Type B pancreatic cell (in vitro differentiated cells): ENCODE data around the gene SCYGR7. TPM values are rescaled to one million over a fixed set of nuclear protein-coding genes. Genes with fewer than 3 reads are reported as not detected.
A peak's percentile ranks its signal among the peaks of the same experiment; 100 is the strongest.

Experiments used
- DNase-seq: peaks from one replicate; pipeline ENCODE4 v3.0.0; 2021; ENCODE audit warnings: mixed read lengths; ENCODE audit not compliant: unreplicated experiment; ENCODE audit errors: extremely low spot score
- H3K27ac Mint-ChIP-seq: 2 replicates; pipeline ENCODE4 v1.8.0; 2021; ENCODE audit warnings: mild to moderate bottlenecking, mixed read lengths
- H3K27me3 Mint-ChIP-seq: 2 replicates; pipeline ENCODE4 v1.8.0; 2021; ENCODE audit warnings: mixed read lengths
- H3K36me3 Mint-ChIP-seq: 2 replicates; pipeline ENCODE4 v1.8.0; 2021; ENCODE audit warnings: mixed read lengths
- H3K4me1 Mint-ChIP-seq: one replicate; pipeline ENCODE4 v1.8.0; 2021; ENCODE audit warnings: mixed read lengths; ENCODE audit not compliant: unreplicated experiment
- H3K4me3 Mint-ChIP-seq: 2 replicates; pipeline ENCODE4 v1.8.0; 2021; ENCODE audit warnings: mild to moderate bottlenecking, mixed read lengths
- H3K9me3 Mint-ChIP-seq: 2 replicates; pipeline ENCODE4 v1.8.0; 2021; ENCODE audit warnings: mixed read lengths
- CTCF ChIP-seq: fragments of 200-600 bp; sonication (generic); conservative IDR thresholded peaks from 2 replicates; pipeline ENCODE4 v1.5.0; 2021; ENCODE audit warnings: antibody characterized with exemption, mild to moderate bottlenecking
- total RNA-seq: library from RNA; stranded (reverse); gene quantifications from 2 replicates; pipeline ENCODE4 v1.2.1, GENCODE V29; 2021; ENCODE audit warnings: low replicate concordance

Gene SCYGR7
- total RNA-seq, 1 donor from 2014 or later: not detected

DNA sequence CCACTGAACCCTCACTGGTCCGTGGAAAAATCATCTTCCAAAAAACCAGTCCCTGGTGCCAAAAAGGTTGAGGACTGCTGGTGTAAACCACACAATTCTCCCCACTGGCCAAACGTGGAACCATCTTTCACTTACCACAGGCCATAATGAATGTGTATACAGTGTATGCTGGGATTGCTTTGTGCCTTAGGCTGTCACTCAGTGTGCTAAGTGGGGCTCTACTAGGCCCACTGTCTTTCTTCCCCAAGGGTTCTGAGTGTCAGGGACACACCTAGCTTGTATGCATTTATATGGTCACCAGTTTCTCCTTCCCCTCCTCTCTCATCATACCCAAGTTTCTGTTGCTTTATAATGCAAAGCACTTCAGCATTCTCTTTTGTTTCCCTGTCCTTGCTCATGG is 44.8 kb downstream of the SCYGR7 start:
- H3K27me3 Mint-ChIP-seq: no peaks in the 10 kb centered on the region
- no peaks in the 10 kb centered on the region for H3K4me1 Mint-ChIP-seq
- H3K27ac Mint-ChIP-seq: no peak overlapping the region
- no peaks in the 10 kb centered on the region for H3K36me3 Mint-ChIP-seq
- H3K9me3 Mint-ChIP-seq: no peaks in the 10 kb centered on the region
- TF ChIP-seq CTCF: no peak
- no peak overlapping the region for H3K4me3 Mint-ChIP-seq
- no peak for DNase-seq

DNA sequence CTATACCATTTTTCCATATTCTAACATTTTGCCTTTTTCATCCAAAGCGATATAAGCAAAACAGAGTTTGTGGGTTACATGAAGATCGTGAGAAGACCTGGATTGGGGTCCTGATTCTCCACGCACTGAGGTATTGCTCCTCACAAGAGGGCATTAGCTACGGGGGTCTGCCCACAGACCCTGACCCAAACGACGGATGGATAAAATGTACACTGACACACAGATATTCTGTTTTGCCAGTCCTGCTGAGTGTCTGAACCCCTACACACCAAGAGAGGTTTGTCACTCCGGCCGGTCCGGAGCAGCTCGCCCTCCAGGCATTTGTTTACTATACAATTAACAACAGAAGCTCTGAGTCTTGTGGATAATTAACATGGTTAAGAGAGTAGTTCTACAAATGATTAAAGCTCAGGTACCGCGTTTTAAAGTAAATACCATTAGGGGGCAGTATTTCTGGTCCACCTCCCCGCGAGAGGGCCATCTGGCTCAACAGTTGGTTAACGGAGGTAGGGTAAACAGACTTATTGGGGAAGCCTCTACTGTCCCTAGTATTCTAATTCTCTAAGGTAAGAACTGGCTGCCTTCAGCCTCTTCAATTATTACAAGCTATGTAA is 46.0 kb downstream of the SCYGR7 start:
- DNase-seq: no peak
- H3K36me3 Mint-ChIP-seq: no peaks in the 10 kb centered on the region
- no peaks in the 10 kb centered on the region for H3K9me3 Mint-ChIP-seq
- H3K27me3 Mint-ChIP-seq: no peaks in the 10 kb centered on the region
- no peaks in the 10 kb centered on the region for H3K4me1 Mint-ChIP-seq
- TF ChIP-seq CTCF: peak; percentile 35
- H3K4me3 Mint-ChIP-seq: no peak overlapping the region
- no peak overlapping the region for H3K27ac Mint-ChIP-seq

- TF ChIP-seq CTCF: no peak
- H3K4me3 Mint-ChIP-seq: no peak overlapping the region
- H3K9me3 Mint-ChIP-seq: no peaks in the 10 kb centered on the region
- no peak for DNase-seq
- no peaks in the 10 kb centered on the region for H3K4me1 Mint-ChIP-seq
- no peaks in the 10 kb centered on the region for H3K36me3 Mint-ChIP-seq
- H3K27me3 Mint-ChIP-seq: no peaks in the 10 kb centered on the region
- H3K27ac Mint-ChIP-seq: no peak overlapping the region
Observed at GRCh38 chr2:227774895-227775842, 47.0 kb downstream of the SCYGR7 start.

Other genes with a start within 250 kb of the SCYGR7 start
- gene SCYGR2, start 129.4 kb upstream of the SCYGR7 start, total RNA-seq: not detected in 2 replicates
- not detected in 2 replicates for gene SCYGR3, start 113.5 kb upstream of the SCYGR7 start, total RNA-seq
- gene SCYGR4, start 110.8 kb upstream of the SCYGR7 start, total RNA-seq: not detected in 2 replicates
- not detected in 2 replicates for gene SCYGR5, start 61.5 kb upstream of the SCYGR7 start, total RNA-seq
- 6.4 and 20.5 TPM in 2 replicates for gene SLC19A3, start 10.3 kb upstream of the SCYGR7 start, total RNA-seq
- gene SCYGR6, start 3.6 kb upstream of the SCYGR7 start, total RNA-seq: not detected in 2 replicates
- gene SCYGR8, start 17.6 kb downstream of the SCYGR7 start, total RNA-seq: not detected in 2 replicates
- gene CCL20, start 85.5 kb downstream of the SCYGR7 start, total RNA-seq: 1.7 and 3.2 TPM in 2 replicates
- gene DAW1, start 143.3 kb downstream of the SCYGR7 start, total RNA-seq: 0.80 TPM in 1 of 2 replicates, not detected in the other